ENCODE results near the gene IGF1R.

- TF ChIP-seq, protein P1, sequence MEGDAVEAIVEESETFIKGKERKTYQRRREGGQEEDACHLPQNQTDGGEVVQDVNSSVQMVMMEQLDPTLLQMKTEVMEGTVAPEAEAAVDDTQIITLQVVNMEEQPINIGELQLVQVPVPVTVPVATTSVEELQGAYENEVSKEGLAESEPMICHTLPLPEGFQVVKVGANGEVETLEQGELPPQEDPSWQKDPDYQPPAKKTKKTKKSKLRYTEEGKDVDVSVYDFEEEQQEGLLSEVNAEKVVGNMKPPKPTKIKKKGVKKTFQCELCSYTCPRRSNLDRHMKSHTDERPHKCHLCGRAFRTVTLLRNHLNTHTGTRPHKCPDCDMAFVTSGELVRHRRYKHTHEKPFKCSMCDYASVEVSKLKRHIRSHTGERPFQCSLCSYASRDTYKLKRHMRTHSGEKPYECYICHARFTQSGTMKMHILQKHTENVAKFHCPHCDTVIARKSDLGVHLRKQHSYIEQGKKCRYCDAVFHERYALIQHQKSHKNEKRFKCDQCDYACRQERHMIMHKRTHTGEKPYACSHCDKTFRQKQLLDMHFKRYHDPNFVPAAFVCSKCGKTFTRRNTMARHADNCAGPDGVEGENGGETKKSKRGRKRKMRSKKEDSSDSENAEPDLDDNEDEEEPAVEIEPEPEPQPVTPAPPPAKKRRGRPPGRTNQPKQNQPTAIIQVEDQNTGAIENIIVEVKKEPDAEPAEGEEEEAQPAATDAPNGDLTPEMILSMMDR (CRISPR knock-in tag; IDR thresholded peaks at IDR 0.05): no peak
- TF ChIP-seq ZNF549 (CRISPR knock-in tag; IDR thresholded peaks at IDR 0.05) (no peak), YY1 (IDR thresholded peaks at IDR 0.05; ENCODE audit: insufficient read depth, insufficient replicate concordance, low read depth, low read length) (no peak), BCLAF1 (IDR thresholded peaks at IDR 0.05) (no peak), CBX5 (CRISPR knock-in tag; IDR thresholded peaks at IDR 0.05; ENCODE audit: borderline replicate concordance) (no peak), EZH2 (conservative IDR thresholded peaks at IDR 0.05; ENCODE audit: low read depth, low read length) (no peak), FIP1L1 (IDR thresholded peaks at IDR 0.05; ENCODE audit: borderline replicate concordance, insufficient read depth, low read depth, low read length) (no peak), ZFP37 (CRISPR knock-in tag; IDR thresholded peaks at IDR 0.05; ENCODE audit: borderline replicate concordance) (no peak), BRD4 (CRISPR knock-in tag; IDR thresholded peaks at IDR 0.05) (no peak)
- TF ChIP-seq, protein P2, sequence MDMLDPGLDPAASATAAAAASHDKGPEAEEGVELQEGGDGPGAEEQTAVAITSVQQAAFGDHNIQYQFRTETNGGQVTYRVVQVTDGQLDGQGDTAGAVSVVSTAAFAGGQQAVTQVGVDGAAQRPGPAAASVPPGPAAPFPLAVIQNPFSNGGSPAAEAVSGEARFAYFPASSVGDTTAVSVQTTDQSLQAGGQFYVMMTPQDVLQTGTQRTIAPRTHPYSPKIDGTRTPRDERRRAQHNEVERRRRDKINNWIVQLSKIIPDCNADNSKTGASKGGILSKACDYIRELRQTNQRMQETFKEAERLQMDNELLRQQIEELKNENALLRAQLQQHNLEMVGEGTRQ (IDR thresholded peaks at IDR 0.05; ENCODE audit: low read depth, low read length): no peak
- TF ChIP-seq, protein P2 (CRISPR knock-in tag; IDR thresholded peaks at IDR 0.05; ENCODE audit: borderline replicate concordance): no peak
- TF ChIP-seq, protein P3, sequence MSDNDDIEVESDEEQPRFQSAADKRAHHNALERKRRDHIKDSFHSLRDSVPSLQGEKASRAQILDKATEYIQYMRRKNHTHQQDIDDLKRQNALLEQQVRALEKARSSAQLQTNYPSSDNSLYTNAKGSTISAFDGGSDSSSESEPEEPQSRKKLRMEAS (IDR thresholded peaks at IDR 0.05): no peak
Measured at GRCh38 chr15:98896002-98896721, 247.8 kb downstream of the IGF1R start.
